ENCODE data around the gene MAP2K5.

- TF ChIP-seq, protein P1, sequence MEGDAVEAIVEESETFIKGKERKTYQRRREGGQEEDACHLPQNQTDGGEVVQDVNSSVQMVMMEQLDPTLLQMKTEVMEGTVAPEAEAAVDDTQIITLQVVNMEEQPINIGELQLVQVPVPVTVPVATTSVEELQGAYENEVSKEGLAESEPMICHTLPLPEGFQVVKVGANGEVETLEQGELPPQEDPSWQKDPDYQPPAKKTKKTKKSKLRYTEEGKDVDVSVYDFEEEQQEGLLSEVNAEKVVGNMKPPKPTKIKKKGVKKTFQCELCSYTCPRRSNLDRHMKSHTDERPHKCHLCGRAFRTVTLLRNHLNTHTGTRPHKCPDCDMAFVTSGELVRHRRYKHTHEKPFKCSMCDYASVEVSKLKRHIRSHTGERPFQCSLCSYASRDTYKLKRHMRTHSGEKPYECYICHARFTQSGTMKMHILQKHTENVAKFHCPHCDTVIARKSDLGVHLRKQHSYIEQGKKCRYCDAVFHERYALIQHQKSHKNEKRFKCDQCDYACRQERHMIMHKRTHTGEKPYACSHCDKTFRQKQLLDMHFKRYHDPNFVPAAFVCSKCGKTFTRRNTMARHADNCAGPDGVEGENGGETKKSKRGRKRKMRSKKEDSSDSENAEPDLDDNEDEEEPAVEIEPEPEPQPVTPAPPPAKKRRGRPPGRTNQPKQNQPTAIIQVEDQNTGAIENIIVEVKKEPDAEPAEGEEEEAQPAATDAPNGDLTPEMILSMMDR (IDR thresholded peaks at IDR 0.05; ENCODE audit: poor library complexity, severe bottlenecking): no peak
- TF ChIP-seq REST (IDR thresholded peaks at IDR 0.05; ENCODE audit: borderline replicate concordance): no peak
- TF ChIP-seq POLR2AphosphoS5 (IDR thresholded peaks at IDR 0.05): no peak
- TF ChIP-seq EZH2 (IDR thresholded peaks at IDR 0.05; ENCODE audit: borderline replicate concordance, insufficient read depth, low read length, poor library complexity, severe bottlenecking): no peak
These were observed 4.6 kb downstream of the MAP2K5 start for GRCh38 chr15:67547064-67547463.
